WTC11 (cell line): ENCODE data around the gene NLRP14. TPM values are rescaled to one million over a fixed set of nuclear protein-coding genes. Genes with fewer than 3 reads are reported as not detected.

Experiments
- ATAC-seq: fragments of 200-7000 bp; cut with Tn5 transposase; 2 replicates; pipeline ENCODE4 v1.10.0; 2021; ENCODE audit warnings: mild to moderate bottlenecking, moderate library complexity
- CTCF ChIA-PET: fragments of 300-600 bp; sonication (Branson Sonifier 250); formaldehyde crosslinking; loops from one replicate; lab custom pipeline; 2021; ENCODE audit warnings: antibody characterized with exemption; lab: Charles Lee
- POLR2A ChIA-PET: fragments of 350-600 bp; sonication (Branson Sonifier 250); formaldehyde crosslinking; loops from one replicate; lab custom pipeline; 2021; ENCODE audit warnings: antibody characterized with exemption; lab: Charles Lee
- DNase-seq: peaks from one replicate; pipeline ENCODE4 v3.0.0; 2021; ENCODE audit warnings: low spot score
- H3K27ac Mint-ChIP-seq: 2 replicates; pipeline ENCODE4 v1.8.0; 2021; ENCODE audit warnings: mixed read lengths
- H3K27me3 Mint-ChIP-seq: 2 replicates; pipeline ENCODE4 v1.8.0; 2021; ENCODE audit warnings: low read depth, mild to moderate bottlenecking, moderate library complexity, mixed read lengths
- H3K36me3 Mint-ChIP-seq: 2 replicates; pipeline ENCODE4 v1.8.0; 2021; ENCODE audit warnings: mixed read lengths
- H3K4me1 Mint-ChIP-seq: 2 replicates; pipeline ENCODE4 v1.8.0; 2022; ENCODE audit warnings: mixed read lengths
- H3K4me3 Mint-ChIP-seq: 2 replicates; pipeline ENCODE4 v1.8.0; 2021; ENCODE audit warnings: mild to moderate bottlenecking, moderate library complexity, mixed read lengths
- H3K9me3 Mint-ChIP-seq: 2 replicates; pipeline ENCODE4 v1.8.0; 2021; ENCODE audit warnings: mixed read lengths
- CBFB ChIP-seq: sonication (generic); formaldehyde crosslinking; IDR thresholded peaks from 2 replicates; pipeline ENCODE4 v1.8.1; 2022; ENCODE audit warnings: mild to moderate bottlenecking, low read depth, missing genetic modification reagents
- CREB1 ChIP-seq: sonication (generic); formaldehyde crosslinking; IDR thresholded peaks from 2 replicates; pipeline ENCODE4 v1.8.0; 2023; ENCODE audit warnings: mild to moderate bottlenecking, missing genetic modification reagents
- EMX1 ChIP-seq: fragments of 250-450 bp; sonication (Bioruptor Pico); IDR thresholded peaks from 2 replicates; pipeline ENCODE4 v1.8.0; 2021; ENCODE audit warnings: mild to moderate bottlenecking
- ESRRA ChIP-seq: sonication (generic); formaldehyde crosslinking; IDR thresholded peaks from 2 replicates; pipeline ENCODE4 v1.8.1; 2022; ENCODE audit warnings: mild to moderate bottlenecking, missing genetic modification reagents, borderline replicate concordance
- GABPB1 ChIP-seq: sonication (generic); formaldehyde crosslinking; IDR thresholded peaks from 2 replicates; pipeline ENCODE4 v1.8.1; 2023; ENCODE audit warnings: mild to moderate bottlenecking, missing genetic modification reagents
- HMGA2 ChIP-seq: fragments of 250-450 bp; sonication (Bioruptor Pico); IDR thresholded peaks from 2 replicates; pipeline ENCODE4 v1.4.0; 2021; ENCODE audit warnings: mild to moderate bottlenecking, moderate library complexity
- JAZF1 ChIP-seq: fragments of 250-450 bp; sonication (Bioruptor Pico); IDR thresholded peaks from 2 replicates; pipeline ENCODE4 v1.9.0; 2021; ENCODE audit warnings: moderate library complexity, mild to moderate bottlenecking, inconsistent platforms
- JUN ChIP-seq: sonication (generic); formaldehyde crosslinking; IDR thresholded peaks from 2 replicates; pipeline ENCODE4 v1.8.0; 2023; ENCODE audit warnings: mild to moderate bottlenecking, missing genetic modification reagents
- KAT7 ChIP-seq: sonication (generic); formaldehyde crosslinking; IDR thresholded peaks from 2 replicates; pipeline ENCODE4 v1.8.1; 2023; ENCODE audit warnings: missing genetic modification reagents, mild to moderate bottlenecking, borderline replicate concordance
- MAX ChIP-seq: sonication (generic); formaldehyde crosslinking; IDR thresholded peaks from 2 replicates; pipeline ENCODE4 v1.8.0; 2022; ENCODE audit warnings: mild to moderate bottlenecking, missing genetic modification reagents
- NR1H2 ChIP-seq: sonication (generic); formaldehyde crosslinking; IDR thresholded peaks from 2 replicates; pipeline ENCODE4 v1.9.0; 2021; ENCODE audit warnings: mild to moderate bottlenecking, moderate library complexity, missing genetic modification reagents
- NR2C2 ChIP-seq: sonication (generic); formaldehyde crosslinking; IDR thresholded peaks from 2 replicates; pipeline ENCODE4 v1.8.0; 2022; ENCODE audit warnings: mild to moderate bottlenecking, missing genetic modification reagents
- TEAD1 ChIP-seq: sonication (generic); formaldehyde crosslinking; IDR thresholded peaks from 2 replicates; pipeline ENCODE4 v1.8.0; 2022; ENCODE audit warnings: mild to moderate bottlenecking, missing genetic modification reagents
- ZMAT4 ChIP-seq: fragments of 250-450 bp; sonication (Bioruptor Pico); IDR thresholded peaks from 2 replicates; pipeline ENCODE4 v1.9.0; 2021; ENCODE audit warnings: mild to moderate bottlenecking
- ZNF232 ChIP-seq: sonication (generic); formaldehyde crosslinking; IDR thresholded peaks from 2 replicates; pipeline ENCODE4 v1.8.0; 2022; ENCODE audit warnings: mild to moderate bottlenecking, missing genetic modification reagents
- ZNF416 ChIP-seq: fragments of 250-450 bp; sonication (Bioruptor Pico); IDR thresholded peaks from 2 replicates; pipeline ENCODE4 v1.9.0; 2021; ENCODE audit warnings: mild to moderate bottlenecking, inconsistent platforms
- ZNF532 ChIP-seq: fragments of 250-450 bp; sonication (Bioruptor Pico); IDR thresholded peaks from 2 replicates; pipeline ENCODE4 v1.9.0; 2021; ENCODE audit warnings: mild to moderate bottlenecking, borderline replicate concordance
- total RNA-seq: library from RNA; stranded (reverse); gene quantifications from 3 replicates; pipeline ENCODE4 v1.2.3, GENCODE V29; 2021
- TF ChIP-seq, protein P1 (sequence below): sonication (generic); formaldehyde crosslinking; IDR thresholded peaks from 2 replicates; pipeline ENCODE4 v1.8.1; 2023; ENCODE audit warnings: mild to moderate bottlenecking, missing genetic modification reagents, moderate library complexity
- TF ChIP-seq, protein P2 (sequence below): sonication (generic); formaldehyde crosslinking; IDR thresholded peaks from 2 replicates; pipeline ENCODE4 v1.8.0; 2022; ENCODE audit warnings: mild to moderate bottlenecking, missing genetic modification reagents
- TF ChIP-seq, protein P3 (sequence below): sonication (generic); formaldehyde crosslinking; IDR thresholded peaks from 2 replicates; pipeline ENCODE4 v1.8.0; 2022; ENCODE audit warnings: mild to moderate bottlenecking, missing genetic modification reagents
- TF ChIP-seq, protein P4 (sequence below): sonication (generic); formaldehyde crosslinking; IDR thresholded peaks from 2 replicates; pipeline ENCODE4 v1.8.0; 2023; ENCODE audit warnings: mild to moderate bottlenecking, missing genetic modification reagents

The NLRP14 gene
- total RNA-seq, 1 experiment from 2014 or later, result 0.07 TPM

DNA sequence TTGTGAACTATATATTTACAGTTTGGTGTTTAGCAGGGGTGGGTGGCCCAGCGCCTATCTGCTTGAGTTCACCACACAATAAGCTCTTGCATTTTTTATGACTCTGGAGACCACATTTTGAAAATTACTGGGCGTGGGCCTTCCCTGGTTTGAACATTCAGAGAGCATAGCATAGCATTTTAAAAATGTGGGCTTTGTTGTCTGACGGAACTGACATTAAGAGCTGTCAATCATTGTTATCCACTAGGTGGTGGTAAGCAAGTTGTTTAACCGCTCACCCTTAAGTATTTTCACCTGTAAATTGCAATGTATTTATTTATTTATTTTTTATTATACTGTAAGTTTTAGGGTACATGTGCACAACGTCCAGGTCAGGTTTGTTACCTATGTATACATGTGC lies 1.0 kb downstream of the NLRP14 start (continued):
- TF ChIP-seq HMGA2 (CRISPR knock-in tag), result no peak

DNA sequence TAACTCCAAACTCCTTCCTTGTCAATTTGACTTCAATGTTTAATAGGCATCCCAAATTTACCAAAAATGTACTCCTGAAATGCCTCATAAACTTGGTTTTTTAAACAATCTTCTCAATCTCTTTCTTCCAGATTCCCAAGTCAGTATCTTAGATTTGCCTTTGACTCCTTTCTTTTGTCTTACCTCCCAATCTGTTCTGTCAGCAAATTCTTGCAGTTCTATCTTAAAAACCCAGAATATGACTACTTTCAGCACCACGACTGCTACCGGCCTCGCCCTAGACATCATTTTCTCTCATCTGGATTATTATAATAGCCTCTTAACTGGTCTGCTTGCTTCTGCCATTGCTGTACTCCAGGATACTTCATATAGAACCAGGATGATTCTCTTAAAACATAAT lies 7.9 kb downstream of the NLRP14 start:
- DNase-seq (no peak), ATAC-seq (no peak)
- no peak for TF ChIP-seq ZNF532 (CRISPR knock-in tag)
- no peak for TF ChIP-seq GABPB1 (CRISPR knock-in tag)
- TF ChIP-seq CBFB (CRISPR knock-in tag), result no peak
- TF ChIP-seq ZMAT4, result no peak
- TF ChIP-seq JUN (CRISPR knock-in tag), result no peak
- POLR2A ChIA-PET, result no interaction called here
- H3K27me3 Mint-ChIP-seq, result peaks cover 36% of the 10 kb centered on the region
- H3K9me3 Mint-ChIP-seq, result no peaks in the 10 kb centered on the region
- no peak overlapping the region for H3K4me3 Mint-ChIP-seq
- no peaks in the 10 kb centered on the region for H3K4me1 Mint-ChIP-seq
- no peaks in the 10 kb centered on the region for H3K36me3 Mint-ChIP-seq
- H3K27ac Mint-ChIP-seq, result no peak overlapping the region
- CTCF ChIA-PET, result interaction anchor here (1.1 kb wide), 1 partner anchor 215 kb away, joined by 3 read pairs; no protein-coding TSS in a partner anchor

DNA sequence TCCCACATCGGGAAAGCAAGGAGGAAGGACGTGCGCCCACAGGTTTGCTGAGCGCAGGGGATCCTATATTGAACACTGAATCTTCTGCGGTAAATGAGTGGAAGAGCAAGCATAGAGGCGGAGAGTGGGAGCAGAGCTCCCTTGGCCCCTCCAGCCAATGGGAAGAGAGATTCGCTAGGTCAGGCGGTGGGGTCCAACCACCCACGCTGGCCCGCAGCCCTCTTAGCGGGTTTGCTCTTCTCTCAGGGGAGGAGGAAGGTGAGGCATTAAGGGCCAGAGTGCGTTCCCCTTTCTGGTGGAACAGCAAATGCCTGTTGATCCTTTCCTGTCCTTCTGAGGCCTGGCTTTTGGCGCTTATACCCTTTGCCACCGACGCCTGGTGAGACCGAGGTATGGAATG lies 10.6 kb downstream of the NLRP14 start:
- no peak overlapping the region for H3K4me3 Mint-ChIP-seq
- TF ChIP-seq CREB1, result no peak
- no peak for TF ChIP-seq ESRRA (CRISPR knock-in tag)
- TF ChIP-seq, protein P1, sequence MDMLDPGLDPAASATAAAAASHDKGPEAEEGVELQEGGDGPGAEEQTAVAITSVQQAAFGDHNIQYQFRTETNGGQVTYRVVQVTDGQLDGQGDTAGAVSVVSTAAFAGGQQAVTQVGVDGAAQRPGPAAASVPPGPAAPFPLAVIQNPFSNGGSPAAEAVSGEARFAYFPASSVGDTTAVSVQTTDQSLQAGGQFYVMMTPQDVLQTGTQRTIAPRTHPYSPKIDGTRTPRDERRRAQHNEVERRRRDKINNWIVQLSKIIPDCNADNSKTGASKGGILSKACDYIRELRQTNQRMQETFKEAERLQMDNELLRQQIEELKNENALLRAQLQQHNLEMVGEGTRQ, result no peak
- no peak for TF ChIP-seq KAT7 (CRISPR knock-in tag)
- TF ChIP-seq, protein P2, sequence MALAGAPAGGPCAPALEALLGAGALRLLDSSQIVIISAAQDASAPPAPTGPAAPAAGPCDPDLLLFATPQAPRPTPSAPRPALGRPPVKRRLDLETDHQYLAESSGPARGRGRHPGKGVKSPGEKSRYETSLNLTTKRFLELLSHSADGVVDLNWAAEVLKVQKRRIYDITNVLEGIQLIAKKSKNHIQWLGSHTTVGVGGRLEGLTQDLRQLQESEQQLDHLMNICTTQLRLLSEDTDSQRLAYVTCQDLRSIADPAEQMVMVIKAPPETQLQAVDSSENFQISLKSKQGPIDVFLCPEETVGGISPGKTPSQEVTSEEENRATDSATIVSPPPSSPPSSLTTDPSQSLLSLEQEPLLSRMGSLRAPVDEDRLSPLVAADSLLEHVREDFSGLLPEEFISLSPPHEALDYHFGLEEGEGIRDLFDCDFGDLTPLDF, result no peak
- no peak for TF ChIP-seq ZNF232
- no peak for TF ChIP-seq TEAD1 (CRISPR knock-in tag)
- TF ChIP-seq ZNF416, result no peak
- no peaks in the 10 kb centered on the region for H3K36me3 Mint-ChIP-seq
- ATAC-seq, result peak; percentile 71
- peaks cover 26% of the 10 kb centered on the region for H3K27me3 Mint-ChIP-seq
- H3K4me1 Mint-ChIP-seq, result no peaks in the 10 kb centered on the region
- H3K27ac Mint-ChIP-seq, result no peak overlapping the region
- ChIA-PET CTCF (no interaction called here), POLR2A (no interaction called here)
- H3K9me3 Mint-ChIP-seq, result no peaks in the 10 kb centered on the region
- no peak for DNase-seq

DNA sequence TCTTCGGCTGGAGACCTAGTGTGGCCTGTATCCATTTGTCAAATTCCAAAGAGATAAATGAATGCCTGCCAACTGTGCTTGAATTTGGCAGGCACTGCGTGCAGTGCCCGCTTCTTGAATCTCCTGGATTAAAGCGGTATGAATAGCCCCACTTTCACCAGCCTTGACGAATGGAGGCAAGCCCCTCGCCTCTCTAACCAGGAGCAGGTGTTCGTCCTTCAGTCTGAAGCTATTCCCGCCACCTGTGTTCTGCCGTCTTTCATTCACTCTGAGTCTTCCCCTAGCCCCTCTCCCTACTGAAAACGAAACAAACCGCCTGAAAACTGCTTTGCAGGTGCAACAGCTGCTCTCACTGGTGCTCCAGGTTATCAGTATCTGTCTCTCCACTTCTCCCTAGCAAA lies 11.2 kb downstream of the NLRP14 start:
- peaks cover 22% of the 10 kb centered on the region for H3K27me3 Mint-ChIP-seq
- no peaks in the 10 kb centered on the region for H3K9me3 Mint-ChIP-seq
- no peak overlapping the region for H3K27ac Mint-ChIP-seq
- ATAC-seq, result no peak
- H3K36me3 Mint-ChIP-seq, result no peaks in the 10 kb centered on the region
- TF ChIP-seq, protein P3, sequence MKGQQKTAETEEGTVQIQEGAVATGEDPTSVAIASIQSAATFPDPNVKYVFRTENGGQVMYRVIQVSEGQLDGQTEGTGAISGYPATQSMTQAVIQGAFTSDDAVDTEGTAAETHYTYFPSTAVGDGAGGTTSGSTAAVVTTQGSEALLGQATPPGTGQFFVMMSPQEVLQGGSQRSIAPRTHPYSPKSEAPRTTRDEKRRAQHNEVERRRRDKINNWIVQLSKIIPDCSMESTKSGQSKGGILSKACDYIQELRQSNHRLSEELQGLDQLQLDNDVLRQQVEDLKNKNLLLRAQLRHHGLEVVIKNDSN (CRISPR knock-in tag), result no peak
- TF ChIP-seq JAZF1 (CRISPR knock-in tag) (no peak), NR2C2 (CRISPR knock-in tag) (no peak), GABPB1 (CRISPR knock-in tag) (no peak), EMX1 (CRISPR knock-in tag) (no peak), NR1H2 (CRISPR knock-in tag) (no peak), MAX (no peak)
- TF ChIP-seq, protein P2, result no peak
- TF ChIP-seq, protein P4, sequence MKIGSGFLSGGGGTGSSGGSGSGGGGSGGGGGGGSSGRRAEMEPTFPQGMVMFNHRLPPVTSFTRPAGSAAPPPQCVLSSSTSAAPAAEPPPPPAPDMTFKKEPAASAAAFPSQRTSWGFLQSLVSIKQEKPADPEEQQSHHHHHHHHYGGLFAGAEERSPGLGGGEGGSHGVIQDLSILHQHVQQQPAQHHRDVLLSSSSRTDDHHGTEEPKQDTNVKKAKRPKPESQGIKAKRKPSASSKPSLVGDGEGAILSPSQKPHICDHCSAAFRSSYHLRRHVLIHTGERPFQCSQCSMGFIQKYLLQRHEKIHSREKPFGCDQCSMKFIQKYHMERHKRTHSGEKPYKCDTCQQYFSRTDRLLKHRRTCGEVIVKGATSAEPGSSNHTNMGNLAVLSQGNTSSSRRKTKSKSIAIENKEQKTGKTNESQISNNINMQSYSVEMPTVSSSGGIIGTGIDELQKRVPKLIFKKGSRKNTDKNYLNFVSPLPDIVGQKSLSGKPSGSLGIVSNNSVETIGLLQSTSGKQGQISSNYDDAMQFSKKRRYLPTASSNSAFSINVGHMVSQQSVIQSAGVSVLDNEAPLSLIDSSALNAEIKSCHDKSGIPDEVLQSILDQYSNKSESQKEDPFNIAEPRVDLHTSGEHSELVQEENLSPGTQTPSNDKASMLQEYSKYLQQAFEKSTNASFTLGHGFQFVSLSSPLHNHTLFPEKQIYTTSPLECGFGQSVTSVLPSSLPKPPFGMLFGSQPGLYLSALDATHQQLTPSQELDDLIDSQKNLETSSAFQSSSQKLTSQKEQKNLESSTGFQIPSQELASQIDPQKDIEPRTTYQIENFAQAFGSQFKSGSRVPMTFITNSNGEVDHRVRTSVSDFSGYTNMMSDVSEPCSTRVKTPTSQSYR, result no peak
- POLR2A ChIA-PET, result no interaction called here
- no peak for DNase-seq
- H3K4me3 Mint-ChIP-seq, result no peak overlapping the region
- no peaks in the 10 kb centered on the region for H3K4me1 Mint-ChIP-seq
- CTCF ChIA-PET, result no interaction called here
